ENCODE results near the gene PEF1. TPM values are rescaled to one million over a fixed set of nuclear protein-coding genes. Genes with fewer than 3 reads are reported as not detected.

PEF1 gene
- total RNA-seq, 5 donors from 2014 or later (not counting 1 experiment from before 2014, with no cell fraction given): 38.7 to 49.8 (median 42.4) TPM

DNA sequence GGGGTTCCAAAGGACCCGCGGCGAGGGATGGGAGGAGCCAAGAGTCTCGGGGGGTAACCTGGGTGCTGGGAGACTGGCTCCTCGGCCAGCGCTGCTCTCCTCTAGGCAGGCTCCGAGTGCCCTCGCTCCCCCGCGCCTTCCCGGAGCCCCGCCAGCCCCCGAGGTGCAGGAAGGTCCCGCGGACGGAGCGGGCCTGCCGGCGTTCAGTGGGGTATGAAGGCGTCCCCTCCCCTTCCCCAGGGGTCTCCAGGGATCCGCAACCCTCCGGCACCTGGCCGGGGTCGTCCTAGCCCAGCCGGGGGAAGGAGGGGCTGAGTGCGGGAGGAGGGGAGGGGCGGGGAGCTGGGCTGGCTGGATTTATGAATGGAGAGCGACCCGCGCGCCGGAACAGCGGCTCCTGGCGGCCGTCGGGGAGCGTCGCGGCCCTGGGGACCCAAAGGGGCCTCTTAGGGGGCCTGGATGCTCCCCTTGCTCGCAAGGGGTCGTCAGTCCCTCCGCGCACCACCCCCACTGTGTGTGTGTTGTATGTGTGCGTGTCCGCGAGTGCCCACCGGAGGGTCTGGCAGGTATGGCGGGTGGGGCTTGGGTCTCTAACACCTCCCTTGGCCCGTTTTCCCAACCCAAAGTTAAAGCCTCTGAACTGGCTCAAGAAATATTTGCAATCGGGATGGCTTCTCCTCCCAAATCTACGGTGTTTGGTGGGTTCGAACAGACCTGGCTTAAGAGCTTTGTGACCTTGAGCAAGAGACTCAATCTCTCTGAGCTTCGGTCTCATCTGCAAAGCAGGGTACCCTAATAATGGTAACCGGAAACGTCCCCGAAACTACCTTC lies 26.5 kb downstream of the PEF1 start:
- WGBS (ENCODE audit: insufficient coverage): 26% methylated on average over 31 of the region's 56 CpGs
- Mint-ChIP-seq H3K27me3 (peaks cover 23 to 37% of the 10 kb centered on the region in 2 donors), H3K27ac (no peak overlapping the region), H3K4me3 (peak overlapping the region; percentile 21 to 46 (median 32)), H3K36me3 (peaks cover 4% of the 10 kb centered on the region), H3K4me1 (peaks cover 4 to 12% (median 5%) of the 10 kb centered on the region in 3 donors), H3K9me3 (no peaks in the 10 kb centered on the region)
- POLR2A ChIA-PET: no interaction called here
- Histone ChIP-seq H3K4me3 (ENCODE audit: control insufficient read depth in 1 of 2, extremely low read depth in 1 of 2, low read length in 1 of 2) (peak overlapping the region; percentile 34 to 57), H3K27ac (ENCODE audit: low read length) (no peak overlapping the region), H3K36me3 (ENCODE audit: control insufficient read depth in 2 of 2, extremely low read depth in 1 of 2, insufficient read depth in 1 of 2, low read length in 1 of 2) (no peaks in the 10 kb centered on the region), H3K27me3 (replicated peaks in 1 of 2; ENCODE audit: control insufficient read depth in 2 of 2, extremely low read depth in 1 of 2, insufficient read depth in 2 of 2, low read length in 1 of 2) (peaks cover 2 to 64% of the 10 kb centered on the region in 2 experiments), H3K4me1 (ENCODE audit: control insufficient read depth in 1 of 2, extremely low read depth in 1 of 2, insufficient read depth in 2 of 2, low read length in 2 of 2) (peaks cover 0 to 14% of the 10 kb centered on the region in 2 experiments), H3K9me3 (no peaks in the 10 kb centered on the region)
- peak; percentile 70 to 79 (median 74) for ATAC-seq (replicated peaks in 1 of 4)
- CTCF ChIA-PET: interaction anchor here in 1 of 2 donors (0.7 kb wide), 1 partner anchor 484 kb away, joined by 3 read pairs; no protein-coding TSS in a partner anchor
- DNase-seq: peak in 31 of 35 experiments; percentile 15 to 62 (median 33)

- DNase-seq (peak in 1 of 35 experiments; percentile 7), ATAC-seq (replicated peaks in 1 of 4) (peak; percentile 16 to 42 (median 41))
- ChIA-PET POLR2A (no interaction called here), CTCF (interaction anchor here in 1 of 2 donors (0.6 kb wide), 1 partner anchor 75 kb away, joined by 7 read pairs; no protein-coding TSS in a partner anchor)
- Mint-ChIP-seq H3K4me3 (peak within 1 kb of the TSS; percentile 61 to 74 (median 63)), H3K27me3 (peaks cover 23 to 37% of the 10 kb centered on the region in 2 donors), H3K27ac (no peak within 1 kb of the TSS), H3K9me3 (no peaks in the 10 kb centered on the region), H3K4me1 (peaks cover 4 to 12% (median 5%) of the 10 kb centered on the region in 3 donors), H3K36me3 (peaks cover 4% of the 10 kb centered on the region)
- H3K27me3 ChIP-seq (replicated peaks in 1 of 2; ENCODE audit: control insufficient read depth in 2 of 2, extremely low read depth in 1 of 2, insufficient read depth in 2 of 2, low read length in 1 of 2): peaks cover 2 to 64% of the 10 kb centered on the region in 2 experiments
- H3K27ac ChIP-seq (ENCODE audit: low read length): no peak within 1 kb of the TSS
- no peaks in the 10 kb centered on the region for H3K9me3 ChIP-seq
- H3K4me3 ChIP-seq (ENCODE audit: control insufficient read depth in 1 of 2, extremely low read depth in 1 of 2, low read length in 1 of 2): peak within 1 kb of the TSS; percentile 34 to 57
- peaks cover 0 to 14% of the 10 kb centered on the region in 2 experiments for H3K4me1 ChIP-seq (ENCODE audit: control insufficient read depth in 1 of 2, extremely low read depth in 1 of 2, insufficient read depth in 2 of 2, low read length in 2 of 2)
- WGBS (ENCODE audit: insufficient coverage): 17% methylated on average over 34 of the region's 48 CpGs
- no peaks in the 10 kb centered on the region for H3K36me3 ChIP-seq (ENCODE audit: control insufficient read depth in 2 of 2, extremely low read depth in 1 of 2, insufficient read depth in 1 of 2, low read length in 1 of 2)
These were observed 27.3 kb downstream of the PEF1 start, which contains the start of gene HCRTR1 for GRCh38 chr1:31617218-31617915. HCRTR1 (plus strand) TSS chr1:31617689; CDS start chr1:31619193, 1,504 bp downstream.

GRCh38 chr1:31615939-31616338 lies 28.7 kb downstream of the PEF1 start:
- Histone ChIP-seq H3K4me3 (ENCODE audit: control insufficient read depth in 1 of 2, extremely low read depth in 1 of 2, low read length in 1 of 2) (no peak overlapping the region), H3K27me3 (replicated peaks in 1 of 2; ENCODE audit: control insufficient read depth in 2 of 2, extremely low read depth in 1 of 2, insufficient read depth in 2 of 2, low read length in 1 of 2) (peaks cover 2 to 64% of the 10 kb centered on the region in 2 experiments), H3K27ac (ENCODE audit: low read length) (no peak overlapping the region), H3K9me3 (no peaks in the 10 kb centered on the region), H3K4me1 (ENCODE audit: control insufficient read depth in 1 of 2, extremely low read depth in 1 of 2, insufficient read depth in 2 of 2, low read length in 2 of 2) (peaks cover 0 to 14% of the 10 kb centered on the region in 2 experiments), H3K36me3 (ENCODE audit: control insufficient read depth in 2 of 2, extremely low read depth in 1 of 2, insufficient read depth in 1 of 2, low read length in 1 of 2) (no peaks in the 10 kb centered on the region)
- Mint-ChIP-seq H3K27me3 (peaks cover 23 to 37% of the 10 kb centered on the region in 2 donors), H3K27ac (no peak overlapping the region), H3K4me3 (no peak overlapping the region), H3K36me3 (no peaks in the 10 kb centered on the region), H3K4me1 (peaks cover 4 to 12% (median 5%) of the 10 kb centered on the region in 3 donors), H3K9me3 (no peaks in the 10 kb centered on the region)
- POLR2A ChIA-PET: no interaction called here
- 38% methylated on average over 2 of the region's 2 CpGs for WGBS (ENCODE audit: insufficient coverage)
- DNase-seq (no peak), ATAC-seq (replicated peaks in 1 of 4) (no peak)
- CTCF ChIA-PET: interaction anchor here in 1 of 2 donors (1.0 kb wide), 1 partner anchor 29 kb away, joined by 3 read pairs; the partner anchor contains the start of gene PEF1

GRCh38 chr1:31615414-31615813 lies 29.3 kb downstream of the PEF1 start:
- ChIA-PET POLR2A (no interaction called here), CTCF (interaction anchor here in 1 of 2 donors (0.6 kb wide), 1 partner anchor 13 kb away, joined by 4 read pairs; no protein-coding TSS in a partner anchor)
- H3K4me3 ChIP-seq (ENCODE audit: control insufficient read depth in 1 of 2, extremely low read depth in 1 of 2, low read length in 1 of 2): no peak overlapping the region
- peaks cover 2 to 64% of the 10 kb centered on the region in 2 experiments for H3K27me3 ChIP-seq (replicated peaks in 1 of 2; ENCODE audit: control insufficient read depth in 2 of 2, extremely low read depth in 1 of 2, insufficient read depth in 2 of 2, low read length in 1 of 2)
- H3K27me3 Mint-ChIP-seq: peaks cover 23 to 37% of the 10 kb centered on the region in 2 donors
- no peaks in the 10 kb centered on the region for H3K36me3 Mint-ChIP-seq
- no peaks in the 10 kb centered on the region for H3K9me3 ChIP-seq
- no peak for ATAC-seq (replicated peaks in 1 of 4)
- H3K27ac Mint-ChIP-seq: no peak overlapping the region
- H3K4me3 Mint-ChIP-seq: no peak overlapping the region
- H3K36me3 ChIP-seq (ENCODE audit: control insufficient read depth in 2 of 2, extremely low read depth in 1 of 2, insufficient read depth in 1 of 2, low read length in 1 of 2): no peaks in the 10 kb centered on the region
- no peaks in the 10 kb centered on the region for H3K9me3 Mint-ChIP-seq
- peaks cover 4 to 12% (median 5%) of the 10 kb centered on the region in 3 donors for H3K4me1 Mint-ChIP-seq
- peaks cover 0 to 14% of the 10 kb centered on the region in 2 experiments for H3K4me1 ChIP-seq (ENCODE audit: control insufficient read depth in 1 of 2, extremely low read depth in 1 of 2, insufficient read depth in 2 of 2, low read length in 2 of 2)
- no peak overlapping the region for H3K27ac ChIP-seq (ENCODE audit: low read length)
- peak in 1 of 35 experiments; percentile 11 for DNase-seq
- WGBS (ENCODE audit: insufficient coverage): 90% methylated on average over 1 of the region's 6 CpGs

GRCh38 chr1:31614414-31615005 lies 30.2 kb downstream of the PEF1 start:
- H3K9me3 Mint-ChIP-seq: no peaks in the 10 kb centered on the region
- H3K36me3 ChIP-seq (ENCODE audit: control insufficient read depth in 2 of 2, extremely low read depth in 1 of 2, insufficient read depth in 1 of 2, low read length in 1 of 2): no peaks in the 10 kb centered on the region
- peaks cover 2 to 59% of the 10 kb centered on the region in 2 experiments for H3K27me3 ChIP-seq (replicated peaks in 1 of 2; ENCODE audit: control insufficient read depth in 2 of 2, extremely low read depth in 1 of 2, insufficient read depth in 2 of 2, low read length in 1 of 2)
- ChIA-PET CTCF (no interaction called here), POLR2A (no interaction called here)
- peaks cover 4 to 12% (median 5%) of the 10 kb centered on the region in 3 donors for H3K4me1 Mint-ChIP-seq
- no peak overlapping the region for H3K4me3 Mint-ChIP-seq
- no peaks in the 10 kb centered on the region for H3K36me3 Mint-ChIP-seq
- ATAC-seq (replicated peaks in 1 of 4): no peak
- peak in 1 of 35 experiments; percentile 21 for DNase-seq
- no peak overlapping the region for H3K4me3 ChIP-seq (ENCODE audit: control insufficient read depth in 1 of 2, extremely low read depth in 1 of 2, low read length in 1 of 2)
- 89% methylated on average over 6 of the region's 8 CpGs for WGBS (ENCODE audit: insufficient coverage)
- no peaks in the 10 kb centered on the region for H3K9me3 ChIP-seq
- H3K4me1 ChIP-seq (ENCODE audit: control insufficient read depth in 1 of 2, extremely low read depth in 1 of 2, insufficient read depth in 2 of 2, low read length in 2 of 2): peaks cover 0 to 14% of the 10 kb centered on the region in 2 experiments
- H3K27ac ChIP-seq (ENCODE audit: low read length): no peak overlapping the region
- H3K27ac Mint-ChIP-seq: no peak overlapping the region
- H3K27me3 Mint-ChIP-seq: peaks cover 20 to 34% of the 10 kb centered on the region in 2 donors

Measured in T-cell (primary cell).